ENCODE results near the gene RFX3.

Gene RFX3

GRCh38 chr9:3343671-3344070 is 182.1 kb downstream of the RFX3 start:
- no peak for DNase-seq
- H3K27me3 Mint-ChIP-seq (ENCODE audit: low read depth, poor library complexity), result no peaks in the 10 kb centered on the region

GRCh38 chr9:3342159-3342777 is 183.5 kb downstream of the RFX3 start:
- Mint-ChIP-seq H3K27me3 (ENCODE audit: low read depth, poor library complexity) (no peaks in the 10 kb centered on the region), H3K27ac (no peak overlapping the region), H3K4me3 (no peak overlapping the region), H3K4me1 (peaks cover 33% of the 10 kb centered on the region), H3K36me3 (ENCODE audit: low read depth) (peaks cover 14% of the 10 kb centered on the region), H3K9me3 (peaks cover 15% of the 10 kb centered on the region)
- no peak for TF ChIP-seq CTCF (IDR thresholded peaks at IDR 0.05)
- DNase-seq, result no peak

More at GRCh38 chr9:3343671-3344070, 182.1 kb downstream of the RFX3 start:
- peaks cover 14% of the 10 kb centered on the region for H3K36me3 Mint-ChIP-seq (ENCODE audit: low read depth)
- no peak for TF ChIP-seq CTCF (IDR thresholded peaks at IDR 0.05)
- H3K9me3 Mint-ChIP-seq, result peaks cover 15% of the 10 kb centered on the region
- H3K4me1 Mint-ChIP-seq, result peaks cover 33% of the 10 kb centered on the region
- H3K27ac Mint-ChIP-seq, result no peak overlapping the region
- no peak overlapping the region for H3K4me3 Mint-ChIP-seq

- Mint-ChIP-seq H3K4me1 (peaks cover under 1% of the 10 kb centered on the region), H3K27ac (no peak overlapping the region), H3K27me3 (ENCODE audit: low read depth, poor library complexity) (no peaks in the 10 kb centered on the region), H3K36me3 (ENCODE audit: low read depth) (peaks cover 14% of the 10 kb centered on the region), H3K9me3 (peaks cover 15% of the 10 kb centered on the region), H3K4me3 (no peak overlapping the region)
- TF ChIP-seq CTCF (IDR thresholded peaks at IDR 0.05), result no peak
- no peak for DNase-seq
These were observed 188.1 kb downstream of the RFX3 start for GRCh38 chr9:3337515-3338225.

- no peak for DNase-seq
- TF ChIP-seq CTCF (IDR thresholded peaks at IDR 0.05), result no peak
- Mint-ChIP-seq H3K9me3 (peaks cover 15% of the 10 kb centered on the region), H3K36me3 (ENCODE audit: low read depth) (peaks cover 14% of the 10 kb centered on the region), H3K4me3 (no peak overlapping the region), H3K27me3 (ENCODE audit: low read depth, poor library complexity) (no peaks in the 10 kb centered on the region), H3K4me1 (no peaks in the 10 kb centered on the region), H3K27ac (no peak overlapping the region)
These were observed 188.8 kb downstream of the RFX3 start for GRCh38 chr9:3336951-3337350.

GRCh38 chr9:3332802-3333201 is 193.0 kb downstream of the RFX3 start:
- no peak for DNase-seq
- TF ChIP-seq CTCF (IDR thresholded peaks at IDR 0.05), result no peak
- Mint-ChIP-seq H3K9me3 (no peaks in the 10 kb centered on the region), H3K27me3 (ENCODE audit: low read depth, poor library complexity) (no peaks in the 10 kb centered on the region), H3K27ac (no peak overlapping the region), H3K4me3 (no peak overlapping the region), H3K4me1 (no peaks in the 10 kb centered on the region), H3K36me3 (ENCODE audit: low read depth) (peaks cover 8% of the 10 kb centered on the region)

GRCh38 chr9:3331801-3332200 is 194.0 kb downstream of the RFX3 start:
- no peaks in the 10 kb centered on the region for H3K9me3 Mint-ChIP-seq
- no peak for DNase-seq
- no peaks in the 10 kb centered on the region for H3K4me1 Mint-ChIP-seq
- no peak overlapping the region for H3K27ac Mint-ChIP-seq
- TF ChIP-seq CTCF (IDR thresholded peaks at IDR 0.05), result peak; percentile 32
- H3K4me3 Mint-ChIP-seq, result no peak overlapping the region
- H3K27me3 Mint-ChIP-seq (ENCODE audit: low read depth, poor library complexity), result no peaks in the 10 kb centered on the region
- H3K36me3 Mint-ChIP-seq (ENCODE audit: low read depth), result peaks cover 8% of the 10 kb centered on the region
